ENCODE data around the gene FOXO1. TPM values are rescaled to one million over a fixed set of nuclear protein-coding genes. Genes with fewer than 3 reads are reported as not detected.

FOXO1 gene
- total and polyA plus RNA-seq, 2 donors, result 23.2 to 23.7 TPM

- H3K4me3 ChIP-seq (ENCODE audit: low read depth, low read length), result no peak overlapping the region
- H3K36me3 ChIP-seq (ENCODE audit: insufficient read depth), result peaks cover 2% of the 10 kb centered on the region
- H3K27ac ChIP-seq (ENCODE audit: low read depth), result no peak overlapping the region
- WGBS, result 43% methylated on average over 1 of the region's 1 CpG
- peaks cover 2% of the 10 kb centered on the region for H3K4me1 ChIP-seq (ENCODE audit: insufficient read depth)
- DNase-seq (ENCODE audit: extremely low spot score), result no peak
These were observed 67.9 kb downstream of the FOXO1 start for GRCh38 chr13:40598569-40598968.

- Histone ChIP-seq H3K36me3 (ENCODE audit: insufficient read depth) (peaks cover 2% of the 10 kb centered on the region), H3K4me3 (ENCODE audit: low read depth, low read length) (no peak overlapping the region), H3K4me1 (ENCODE audit: insufficient read depth) (peaks cover 2% of the 10 kb centered on the region), H3K27ac (ENCODE audit: low read depth) (no peak overlapping the region)
- DNase-seq (ENCODE audit: extremely low spot score), result no peak
- WGBS, result 79% methylated on average over 11 of the region's 11 CpGs
These were observed 68.6 kb downstream of the FOXO1 start for GRCh38 chr13:40597735-40598365.

GRCh38 chr13:40596484-40596883 is 70.0 kb downstream of the FOXO1 start:
- H3K4me1 ChIP-seq (ENCODE audit: insufficient read depth), result peaks cover 2% of the 10 kb centered on the region
- H3K4me3 ChIP-seq (ENCODE audit: low read depth, low read length), result no peak overlapping the region
- H3K36me3 ChIP-seq (ENCODE audit: insufficient read depth), result peaks cover 2% of the 10 kb centered on the region
- 70% methylated on average over 4 of the region's 4 CpGs for WGBS
- no peak overlapping the region for H3K27ac ChIP-seq (ENCODE audit: low read depth)
- DNase-seq (ENCODE audit: extremely low spot score), result no peak

- Histone ChIP-seq H3K27ac (ENCODE audit: low read depth) (no peak overlapping the region), H3K4me3 (ENCODE audit: low read depth, low read length) (no peak overlapping the region), H3K4me1 (ENCODE audit: insufficient read depth) (peaks cover 2% of the 10 kb centered on the region), H3K36me3 (ENCODE audit: insufficient read depth) (peaks cover 2% of the 10 kb centered on the region)
- 62% methylated on average over 3 of the region's 3 CpGs for WGBS
- DNase-seq (ENCODE audit: extremely low spot score), result no peak
These were observed 70.7 kb downstream of the FOXO1 start for GRCh38 chr13:40595693-40596092.

GRCh38 chr13:40592035-40592434 is 74.4 kb downstream of the FOXO1 start:
- 99% methylated on average over 1 of the region's 1 CpG for WGBS

GRCh38 chr13:40591091-40591490 is 75.3 kb downstream of the FOXO1 start:
- WGBS, result 86% methylated on average over 4 of the region's 4 CpGs
- Histone ChIP-seq H3K27ac (ENCODE audit: low read depth) (no peak overlapping the region), H3K4me3 (ENCODE audit: low read depth, low read length) (no peak overlapping the region), H3K36me3 (ENCODE audit: insufficient read depth) (no peaks in the 10 kb centered on the region), H3K4me1 (ENCODE audit: insufficient read depth) (peaks cover 1% of the 10 kb centered on the region)
- no peak for DNase-seq (ENCODE audit: extremely low spot score)

More at GRCh38 chr13:40592035-40592434, 74.4 kb downstream of the FOXO1 start:
- H3K27ac ChIP-seq (ENCODE audit: low read depth), result no peak overlapping the region
- no peak for DNase-seq (ENCODE audit: extremely low spot score)
- no peaks in the 10 kb centered on the region for H3K36me3 ChIP-seq (ENCODE audit: insufficient read depth)
- no peak overlapping the region for H3K4me3 ChIP-seq (ENCODE audit: low read depth, low read length)
- peaks cover 1% of the 10 kb centered on the region for H3K4me1 ChIP-seq (ENCODE audit: insufficient read depth)

GRCh38 chr13:40590112-40590862 is 76.2 kb downstream of the FOXO1 start:
- Histone ChIP-seq H3K4me1 (ENCODE audit: insufficient read depth) (peaks cover 1% of the 10 kb centered on the region), H3K36me3 (ENCODE audit: insufficient read depth) (no peaks in the 10 kb centered on the region), H3K27ac (ENCODE audit: low read depth) (no peak overlapping the region), H3K4me3 (ENCODE audit: low read depth, low read length) (no peak overlapping the region)
- WGBS, result 74% methylated on average over 8 of the region's 8 CpGs
- no peak for DNase-seq (ENCODE audit: extremely low spot score)

- Histone ChIP-seq H3K27ac (ENCODE audit: low read depth) (no peak overlapping the region), H3K36me3 (ENCODE audit: insufficient read depth) (no peaks in the 10 kb centered on the region), H3K4me1 (ENCODE audit: insufficient read depth) (peaks cover 1% of the 10 kb centered on the region), H3K4me3 (ENCODE audit: low read depth, low read length) (no peak overlapping the region)
- DNase-seq (ENCODE audit: extremely low spot score), result no peak
- WGBS, result 40% methylated on average over 4 of the region's 4 CpGs
These were observed 76.9 kb downstream of the FOXO1 start for GRCh38 chr13:40589285-40590109.

GRCh38 chr13:40588101-40588500 is 78.3 kb downstream of the FOXO1 start:
- H3K36me3 ChIP-seq (ENCODE audit: insufficient read depth), result no peaks in the 10 kb centered on the region
- 97% methylated on average over 2 of the region's 2 CpGs for WGBS
- no peak overlapping the region for H3K4me3 ChIP-seq (ENCODE audit: low read depth, low read length)
- no peak overlapping the region for H3K27ac ChIP-seq (ENCODE audit: low read depth)
- DNase-seq (ENCODE audit: extremely low spot score), result no peak
- peaks cover 1% of the 10 kb centered on the region for H3K4me1 ChIP-seq (ENCODE audit: insufficient read depth)

- H3K27ac ChIP-seq (ENCODE audit: low read depth), result no peak overlapping the region
- no peak for DNase-seq (ENCODE audit: extremely low spot score)
- H3K4me1 ChIP-seq (ENCODE audit: insufficient read depth), result peaks cover 1% of the 10 kb centered on the region
- WGBS, result 78% methylated on average over 5 of the region's 5 CpGs
- no peaks in the 10 kb centered on the region for H3K36me3 ChIP-seq (ENCODE audit: insufficient read depth)
- no peak overlapping the region for H3K4me3 ChIP-seq (ENCODE audit: low read depth, low read length)
These were observed 79.4 kb downstream of the FOXO1 start for GRCh38 chr13:40586886-40587565.

GRCh38 chr13:40585911-40586471 is 80.5 kb downstream of the FOXO1 start:
- no peak overlapping the region for H3K4me3 ChIP-seq (ENCODE audit: low read depth, low read length)
- DNase-seq (ENCODE audit: extremely low spot score), result no peak
- no peak overlapping the region for H3K27ac ChIP-seq (ENCODE audit: low read depth)
- 44% methylated on average over 1 of the region's 1 CpG for WGBS
- peaks cover 1% of the 10 kb centered on the region for H3K4me1 ChIP-seq (ENCODE audit: insufficient read depth)
- H3K36me3 ChIP-seq (ENCODE audit: insufficient read depth), result no peaks in the 10 kb centered on the region

- Histone ChIP-seq H3K36me3 (ENCODE audit: insufficient read depth) (no peaks in the 10 kb centered on the region), H3K27ac (ENCODE audit: low read depth) (no peak overlapping the region), H3K4me1 (ENCODE audit: insufficient read depth) (no peaks in the 10 kb centered on the region), H3K4me3 (ENCODE audit: low read depth, low read length) (no peak overlapping the region)
- no peak for DNase-seq (ENCODE audit: extremely low spot score)
These were observed 82.7 kb downstream of the FOXO1 start for GRCh38 chr13:40583738-40584137.

GRCh38 chr13:40582531-40582930 is 83.9 kb downstream of the FOXO1 start:
- H3K4me1 ChIP-seq (ENCODE audit: insufficient read depth), result peaks cover 1% of the 10 kb centered on the region
- 97% methylated on average over 2 of the region's 2 CpGs for WGBS

More at GRCh38 chr13:40582531-40582930, 83.9 kb downstream of the FOXO1 start:
- Histone ChIP-seq H3K4me3 (ENCODE audit: low read depth, low read length) (no peak overlapping the region), H3K36me3 (ENCODE audit: insufficient read depth) (no peaks in the 10 kb centered on the region), H3K27ac (ENCODE audit: low read depth) (no peak overlapping the region)
- no peak for DNase-seq (ENCODE audit: extremely low spot score)

Measured in urinary bladder (tissue), 4 donors.